ENCODE data around the gene ADAT1.

Gene ADAT1

GRCh38 chr16:75628351-75628750 lies 5.3 kb upstream of the ADAT1 start:
- ATAC-seq, result no peak
- TF ChIP-seq ARNTL (CRISPR knock-in tag; IDR thresholded peaks at IDR 0.05; ENCODE audit: borderline replicate concordance, low read depth), result no peak
- no peak for TF ChIP-seq PPARA (CRISPR knock-in tag; IDR thresholded peaks at IDR 0.05; ENCODE audit: borderline replicate concordance)
- no peak for TF ChIP-seq ZC3H10 (CRISPR knock-in tag; IDR thresholded peaks at IDR 0.05)
- TF ChIP-seq OSR1 (CRISPR knock-in tag; IDR thresholded peaks at IDR 0.05), result no peak
- TF ChIP-seq GLIS3 (CRISPR knock-in tag; IDR thresholded peaks at IDR 0.05), result no peak
- no peak for TF ChIP-seq CSRNP3 (CRISPR knock-in tag; IDR thresholded peaks at IDR 0.05)
- TF ChIP-seq TSHZ2 (CRISPR knock-in tag; IDR thresholded peaks at IDR 0.05), result no peak
- TF ChIP-seq ZFP3 (CRISPR knock-in tag; IDR thresholded peaks at IDR 0.05), result no peak
- no peak for TF ChIP-seq CSDC2 (CRISPR knock-in tag; IDR thresholded peaks at IDR 0.05)
- no peak for TF ChIP-seq POU6F1 (CRISPR knock-in tag; IDR thresholded peaks at IDR 0.05; ENCODE audit: borderline replicate concordance, low read depth)
- TF ChIP-seq RARB (CRISPR knock-in tag; IDR thresholded peaks at IDR 0.05), result no peak

- no peak for ATAC-seq
- TF ChIP-seq RARB (CRISPR knock-in tag; IDR thresholded peaks at IDR 0.05), result no peak
- TF ChIP-seq CSDC2 (CRISPR knock-in tag; IDR thresholded peaks at IDR 0.05), result no peak
- TF ChIP-seq ZNF70 (CRISPR knock-in tag; IDR thresholded peaks at IDR 0.05), result no peak
- TF ChIP-seq TOX (CRISPR knock-in tag; IDR thresholded peaks at IDR 0.05; ENCODE audit: borderline replicate concordance), result no peak
- no peak for TF ChIP-seq ZC3H10 (CRISPR knock-in tag; IDR thresholded peaks at IDR 0.05)
- TF ChIP-seq CREB5 (CRISPR knock-in tag; IDR thresholded peaks at IDR 0.05; ENCODE audit: low read depth), result no peak
These were observed 4.8 kb upstream of the ADAT1 start for GRCh38 chr16:75627851-75628250.

GRCh38 chr16:75626806-75627205 lies 3.7 kb upstream of the ADAT1 start:
- ATAC-seq, result no peak
- TF ChIP-seq ZFP30 (CRISPR knock-in tag; IDR thresholded peaks at IDR 0.05), result no peak
- TF ChIP-seq ESRRG (CRISPR knock-in tag; IDR thresholded peaks at IDR 0.05), result no peak

- no peak for ATAC-seq
- TF ChIP-seq ISL1 (CRISPR knock-in tag; IDR thresholded peaks at IDR 0.05) (peak; percentile 81), TOX (CRISPR knock-in tag; IDR thresholded peaks at IDR 0.05; ENCODE audit: borderline replicate concordance) (no peak)
These were observed 1.8 kb upstream of the ADAT1 start for GRCh38 chr16:75624921-75625334.

- TF ChIP-seq TOX (CRISPR knock-in tag; IDR thresholded peaks at IDR 0.05; ENCODE audit: borderline replicate concordance), result no peak
- no peak for TF ChIP-seq CREB5 (CRISPR knock-in tag; IDR thresholded peaks at IDR 0.05; ENCODE audit: low read depth)
- no peak for TF ChIP-seq ESRRG (CRISPR knock-in tag; IDR thresholded peaks at IDR 0.05)
- no peak for TF ChIP-seq GLIS3 (CRISPR knock-in tag; IDR thresholded peaks at IDR 0.05)
- TF ChIP-seq PATZ1 (CRISPR knock-in tag; IDR thresholded peaks at IDR 0.05; ENCODE audit: borderline replicate concordance), result no peak
- no peak for TF ChIP-seq PPARA (CRISPR knock-in tag; IDR thresholded peaks at IDR 0.05; ENCODE audit: borderline replicate concordance)
- no peak for TF ChIP-seq ZC3H10 (CRISPR knock-in tag; IDR thresholded peaks at IDR 0.05)
- TF ChIP-seq TCF4 (CRISPR knock-in tag; IDR thresholded peaks at IDR 0.05; ENCODE audit: borderline replicate concordance), result no peak; the same call in 1 of the 2 replicates
- no peak for TF ChIP-seq TSHZ2 (CRISPR knock-in tag; IDR thresholded peaks at IDR 0.05)
- no peak for TF ChIP-seq BACH2 (CRISPR knock-in tag; IDR thresholded peaks at IDR 0.05; ENCODE audit: borderline replicate concordance)
- TF ChIP-seq RARB (CRISPR knock-in tag; IDR thresholded peaks at IDR 0.05), result no peak
- TF ChIP-seq CSDC2 (CRISPR knock-in tag; IDR thresholded peaks at IDR 0.05), result no peak
- TF ChIP-seq ZNF70 (CRISPR knock-in tag; IDR thresholded peaks at IDR 0.05), result no peak
- TF ChIP-seq ISL1 (CRISPR knock-in tag; IDR thresholded peaks at IDR 0.05), result no peak
- TF ChIP-seq ZNF8 (CRISPR knock-in tag; IDR thresholded peaks at IDR 0.05), result no peak
- ATAC-seq, result peak; percentile 56
These were observed 2.0 kb downstream of the ADAT1 start for GRCh38 chr16:75621170-75621477.

All from SK-N-SH treated with all-trans-retinoic acid at 6 μM for 48 hours (cell line).